Neural cell (in vitro differentiated cells): ENCODE data around the gene GDNF.

Source experiments
- CTCF ChIP-seq: fragments of 450-650 bp; IDR thresholded peaks from 2 replicates; pipeline ENCODE4 v1.5.1; 2014; ENCODE audit warnings: antibody characterized with exemption, mild to moderate bottlenecking, moderate library complexity; ENCODE audit not compliant: poor library complexity, severe bottlenecking
- EP300 ChIP-seq: fragments of 450-650 bp; conservative IDR thresholded peaks from 2 replicates; pipeline ENCODE4 v1.6.1; 2014; ENCODE audit warnings: antibody characterized with exemption, mild to moderate bottlenecking, moderate library complexity; ENCODE audit not compliant: poor library complexity, severe bottlenecking
- EZH2 ChIP-seq: fragments of 200-600, 300-800 bp; shearing (Covaris generic), sonication (generic); IDR thresholded peaks from 2 replicates; pipeline ENCODE4 v1.6.1; 2014; ENCODE audit warnings: antibody characterized with exemption, low read length, borderline replicate concordance, mild to moderate bottlenecking; ENCODE audit not compliant: insufficient read depth, poor library complexity, severe bottlenecking
- RAD21 ChIP-seq: fragments of 450-650 bp; conservative IDR thresholded peaks from 2 replicates; pipeline ENCODE4 v1.6.1; 2014; ENCODE audit warnings: antibody characterized with exemption, mild to moderate bottlenecking, moderate library complexity

GRCh38 chr5:37875051-37875787 is 35.4 kb upstream of the GDNF start:
- TF ChIP-seq RAD21: no peak
- no peak for TF ChIP-seq CTCF
- TF ChIP-seq EP300: no peak
- no peak for TF ChIP-seq EZH2
